WTC11 (cell line): ENCODE measurements around the gene ACCSL. TPM values are rescaled to one million over a fixed set of nuclear protein-coding genes. Genes with fewer than 3 reads are reported as not detected.

Source experiments
- ATAC-seq: fragments of 200-7000 bp; cut with Tn5 transposase; 2 replicates; pipeline ENCODE4 v1.10.0; 2021; ENCODE audit warnings: mild to moderate bottlenecking, moderate library complexity
- CTCF ChIA-PET: fragments of 300-600 bp; sonication (Branson Sonifier 250); formaldehyde crosslinking; loops from one replicate; lab custom pipeline; 2021; ENCODE audit warnings: antibody characterized with exemption; lab: Charles Lee
- POLR2A ChIA-PET: fragments of 350-600 bp; sonication (Branson Sonifier 250); formaldehyde crosslinking; loops from one replicate; lab custom pipeline; 2021; ENCODE audit warnings: antibody characterized with exemption; lab: Charles Lee
- DNase-seq: peaks from one replicate; pipeline ENCODE4 v3.0.0; 2021; ENCODE audit warnings: low spot score
- H3K27ac Mint-ChIP-seq: 2 replicates; pipeline ENCODE4 v1.8.0; 2021; ENCODE audit warnings: mixed read lengths
- H3K27me3 Mint-ChIP-seq: 2 replicates; pipeline ENCODE4 v1.8.0; 2021; ENCODE audit warnings: low read depth, mild to moderate bottlenecking, moderate library complexity, mixed read lengths
- H3K36me3 Mint-ChIP-seq: 2 replicates; pipeline ENCODE4 v1.8.0; 2021; ENCODE audit warnings: mixed read lengths
- H3K4me1 Mint-ChIP-seq: 2 replicates; pipeline ENCODE4 v1.8.0; 2022; ENCODE audit warnings: mixed read lengths
- H3K4me3 Mint-ChIP-seq: 2 replicates; pipeline ENCODE4 v1.8.0; 2021; ENCODE audit warnings: mild to moderate bottlenecking, moderate library complexity, mixed read lengths
- H3K9me3 Mint-ChIP-seq: 2 replicates; pipeline ENCODE4 v1.8.0; 2021; ENCODE audit warnings: mixed read lengths
- CBFB ChIP-seq: sonication (generic); formaldehyde crosslinking; IDR thresholded peaks from 2 replicates; pipeline ENCODE4 v1.8.1; 2022; ENCODE audit warnings: mild to moderate bottlenecking, low read depth, missing genetic modification reagents
- CREB1 ChIP-seq: sonication (generic); formaldehyde crosslinking; IDR thresholded peaks from 2 replicates; pipeline ENCODE4 v1.8.0; 2023; ENCODE audit warnings: mild to moderate bottlenecking, missing genetic modification reagents
- CREM ChIP-seq: sonication (generic); formaldehyde crosslinking; IDR thresholded peaks from 2 replicates; pipeline ENCODE4 v1.8.1; 2022; ENCODE audit warnings: mild to moderate bottlenecking, missing genetic modification reagents, moderate library complexity
- ESRRA ChIP-seq: sonication (generic); formaldehyde crosslinking; IDR thresholded peaks from 2 replicates; pipeline ENCODE4 v1.8.1; 2022; ENCODE audit warnings: mild to moderate bottlenecking, missing genetic modification reagents, borderline replicate concordance
- ETV6 ChIP-seq: sonication (generic); formaldehyde crosslinking; IDR thresholded peaks from 2 replicates; pipeline ENCODE4 v1.8.1; 2022; ENCODE audit warnings: mild to moderate bottlenecking, missing genetic modification reagents
- FOXP4 ChIP-seq: sonication (generic); formaldehyde crosslinking; IDR thresholded peaks from 2 replicates; pipeline ENCODE4 v1.8.0; 2022; ENCODE audit warnings: mild to moderate bottlenecking, missing genetic modification reagents
- GTF2I ChIP-seq: fragments of 250-450 bp; sonication (Bioruptor Pico); conservative IDR thresholded peaks from 2 replicates; pipeline ENCODE4 v1.4.0; 2021; ENCODE audit warnings: mild to moderate bottlenecking
- HMGA2 ChIP-seq: fragments of 250-450 bp; sonication (Bioruptor Pico); IDR thresholded peaks from 2 replicates; pipeline ENCODE4 v1.4.0; 2021; ENCODE audit warnings: mild to moderate bottlenecking, moderate library complexity
- HMGXB4 ChIP-seq: sonication (generic); formaldehyde crosslinking; IDR thresholded peaks from 2 replicates; pipeline ENCODE4 v1.8.1; 2023; ENCODE audit warnings: mild to moderate bottlenecking, moderate library complexity, missing genetic modification reagents
- PREB ChIP-seq: sonication (generic); formaldehyde crosslinking; IDR thresholded peaks from 2 replicates; pipeline ENCODE4 v1.8.1; 2022; ENCODE audit warnings: mild to moderate bottlenecking, missing genetic modification reagents, moderate library complexity, borderline replicate concordance
- SP1 ChIP-seq: sonication (generic); formaldehyde crosslinking; conservative IDR thresholded peaks from 2 replicates; pipeline ENCODE4 v1.8.1; 2022; ENCODE audit warnings: missing genetic modification reagents
- USF2 ChIP-seq: sonication (generic); formaldehyde crosslinking; IDR thresholded peaks from 2 replicates; pipeline ENCODE4 v1.8.1; 2023; ENCODE audit warnings: mild to moderate bottlenecking, missing genetic modification reagents, moderate library complexity
- ZNF121 ChIP-seq: sonication (generic); formaldehyde crosslinking; IDR thresholded peaks from 2 replicates; pipeline ENCODE4 v1.8.0; 2023; ENCODE audit warnings: missing genetic modification reagents
- ZNF219 ChIP-seq: sonication (generic); formaldehyde crosslinking; IDR thresholded peaks from 2 replicates; pipeline ENCODE4 v1.8.0; 2023; ENCODE audit warnings: missing genetic modification reagents, mild to moderate bottlenecking, borderline replicate concordance
- ZNF232 ChIP-seq: sonication (generic); formaldehyde crosslinking; IDR thresholded peaks from 2 replicates; pipeline ENCODE4 v1.8.0; 2022; ENCODE audit warnings: mild to moderate bottlenecking, missing genetic modification reagents
- ZNF317 ChIP-seq: sonication (generic); formaldehyde crosslinking; IDR thresholded peaks from 2 replicates; pipeline ENCODE4 v1.8.1; 2023; ENCODE audit warnings: low read depth, mild to moderate bottlenecking, moderate library complexity, missing genetic modification reagents, borderline replicate concordance
- ZNF416 ChIP-seq: fragments of 250-450 bp; sonication (Bioruptor Pico); IDR thresholded peaks from 2 replicates; pipeline ENCODE4 v1.9.0; 2021; ENCODE audit warnings: mild to moderate bottlenecking, inconsistent platforms
- ZNF423 ChIP-seq: fragments of 250-450 bp; sonication (Bioruptor Pico); IDR thresholded peaks from 2 replicates; pipeline ENCODE4 v2.1.2; 2022; ENCODE audit warnings: mild to moderate bottlenecking, moderate library complexity
- ZNF671 ChIP-seq: fragments of 250-450 bp; sonication (Bioruptor Pico); IDR thresholded peaks from 2 replicates; pipeline ENCODE4 v1.8.0; 2021; ENCODE audit warnings: mild to moderate bottlenecking
- total RNA-seq: library from RNA; stranded (reverse); gene quantifications from 3 replicates; pipeline ENCODE4 v1.2.3, GENCODE V29; 2021
- TF ChIP-seq, protein P1 (sequence below): sonication (generic); formaldehyde crosslinking; IDR thresholded peaks from 2 replicates; pipeline ENCODE4 v1.8.0; 2023; ENCODE audit warnings: missing genetic modification reagents
- TF ChIP-seq, protein P2 (sequence below): sonication (generic); formaldehyde crosslinking; IDR thresholded peaks from 2 replicates; pipeline ENCODE4 v1.8.1; 2023; ENCODE audit warnings: mild to moderate bottlenecking, missing genetic modification reagents, moderate library complexity

ACCSL gene
- total RNA-seq, 1 experiment from 2014 or later, result not detected

DNA sequence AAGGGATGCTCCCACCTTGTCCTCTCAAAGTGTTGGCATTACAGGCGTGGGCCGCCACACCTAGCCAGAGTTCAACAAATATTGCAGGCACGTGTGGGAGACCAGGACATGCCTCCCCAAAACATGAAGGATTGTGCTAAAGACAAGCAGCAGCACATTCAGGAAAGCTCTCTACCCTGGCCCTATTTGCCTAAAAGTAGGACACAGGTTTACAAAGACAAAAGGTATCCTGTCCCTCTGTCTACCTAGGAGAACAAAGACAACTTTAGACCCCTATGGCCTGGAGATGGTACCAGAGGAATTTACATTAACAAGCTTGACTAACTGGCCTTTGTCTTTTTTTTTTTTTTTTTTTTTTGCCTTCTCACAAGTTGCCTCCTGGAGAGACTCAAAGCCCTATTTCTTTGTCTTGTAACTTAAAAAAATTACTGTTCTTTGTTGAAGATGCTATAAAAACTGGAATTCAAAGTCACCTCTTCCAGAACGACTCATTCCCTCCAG is 17.4 kb downstream of the ACCSL start:
- no peaks in the 10 kb centered on the region for H3K36me3 Mint-ChIP-seq
- peak overlapping the region; percentile 76 for H3K4me3 Mint-ChIP-seq
- DNase-seq (no peak), ATAC-seq (peak; percentile 49)
- H3K27ac Mint-ChIP-seq, result peak overlapping the region; percentile 82; the same call in 1 of the 2 replicates
- H3K4me1 Mint-ChIP-seq, result peaks cover 33% of the 10 kb centered on the region
- H3K9me3 Mint-ChIP-seq, result no peaks in the 10 kb centered on the region
- POLR2A ChIA-PET, result interaction anchor here (0.6 kb wide), 2 partner anchors 77 to 536 kb away, joined by 4 to 7 read pairs; no protein-coding TSS in a partner anchor
- CTCF ChIA-PET, result interaction anchor here (0.6 to 3.0 kb wide), 6 partner anchors 30 to 432 kb away, joined by 3 to 13 read pairs (median 6); partner anchors contain the start of gene EXT2
- TF ChIP-seq GTF2I (CRISPR knock-in tag) (no peak), ZNF121 (CRISPR knock-in tag) (peak; percentile 17; the same call in 1 of the 2 replicates)
- H3K27me3 Mint-ChIP-seq, result peaks cover 10% of the 10 kb centered on the region

DNA sequence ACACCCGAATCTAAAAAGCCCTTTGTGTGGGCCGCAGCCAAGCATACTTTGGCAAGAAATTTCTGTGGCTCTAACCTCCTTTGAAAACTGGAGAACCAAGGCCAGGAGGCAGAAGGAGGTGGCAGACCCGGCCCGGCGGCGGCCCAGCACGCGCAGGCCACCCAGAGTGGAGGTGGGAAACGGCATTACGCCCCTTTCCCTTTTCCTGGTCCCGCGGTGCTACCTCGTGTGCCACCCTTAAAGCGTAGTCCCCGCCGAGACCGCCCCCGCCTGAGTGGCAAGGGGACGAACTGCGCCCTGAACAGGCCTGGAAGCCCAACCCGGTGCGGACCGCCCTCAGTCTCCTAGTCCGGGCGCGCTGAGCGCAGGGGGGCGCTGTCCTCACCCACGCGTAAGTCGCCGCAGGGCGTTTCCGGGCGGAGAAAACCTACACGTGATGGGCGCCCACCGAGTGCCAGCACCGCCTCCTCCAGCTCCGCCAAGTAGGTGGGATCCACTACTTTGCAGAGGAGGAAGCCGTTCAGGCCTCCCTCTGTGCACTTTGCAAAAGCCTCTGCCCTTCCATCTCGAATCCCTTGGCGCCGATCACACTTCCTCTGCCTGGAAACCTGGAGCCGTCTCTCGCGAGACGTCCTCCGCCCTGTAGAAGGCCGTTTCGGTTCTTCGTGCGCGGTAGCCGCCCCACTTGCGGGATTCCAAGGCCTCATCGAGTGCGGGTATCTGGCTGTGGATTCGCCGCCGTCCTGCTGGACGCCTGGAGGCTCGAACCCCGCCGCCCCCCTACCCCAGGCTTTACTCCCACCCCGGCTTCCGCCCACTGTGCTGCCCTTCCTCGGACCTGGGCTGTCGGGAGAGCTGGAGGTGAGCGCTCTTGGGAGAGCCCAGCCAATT is 18.3 kb downstream of the ACCSL start, which contains the start of gene ACCS:
Gene ACCS (plus strand): TSS at position 430 of the 891 bp plus-strand sequence. CDS start 1,358 bp downstream, outside the sequence.
- peak; percentile 87 for ATAC-seq
- POLR2A ChIA-PET, result interaction anchor here (0.5 to 0.6 kb wide), 2 partner anchors 8 to 273 kb away, joined by 3 to 4 read pairs; no protein-coding TSS in a partner anchor
- peak within 1 kb of the TSS; percentile 82 for H3K27ac Mint-ChIP-seq
- TF ChIP-seq ZNF232 (CRISPR knock-in tag) (no peak), ETV6 (CRISPR knock-in tag) (peak; percentile 64; the same call in 1 of the 2 replicates), HMGXB4 (CRISPR knock-in tag) (peak; percentile 96), ZNF671 (CRISPR knock-in tag) (no peak; the same call in 1 of the 2 replicates), USF2 (peak; percentile 91), ESRRA (CRISPR knock-in tag) (no peak), SP1 (CRISPR knock-in tag) (peak; percentile 78), CBFB (CRISPR knock-in tag) (no peak), FOXP4 (peak; percentile 43; the same call in 1 of the 2 replicates), ZNF416 (no peak), ZNF219 (CRISPR knock-in tag) (no peak), ZNF317 (CRISPR knock-in tag) (no peak), HMGA2 (no peak), CREB1 (CRISPR knock-in tag) (no peak), ZNF423 (CRISPR knock-in tag) (peak; percentile 88), PREB (CRISPR knock-in tag) (no peak), CREM (CRISPR knock-in tag) (peak; percentile 72; the same call in 1 of the 2 replicates)
- TF ChIP-seq, protein P1, sequence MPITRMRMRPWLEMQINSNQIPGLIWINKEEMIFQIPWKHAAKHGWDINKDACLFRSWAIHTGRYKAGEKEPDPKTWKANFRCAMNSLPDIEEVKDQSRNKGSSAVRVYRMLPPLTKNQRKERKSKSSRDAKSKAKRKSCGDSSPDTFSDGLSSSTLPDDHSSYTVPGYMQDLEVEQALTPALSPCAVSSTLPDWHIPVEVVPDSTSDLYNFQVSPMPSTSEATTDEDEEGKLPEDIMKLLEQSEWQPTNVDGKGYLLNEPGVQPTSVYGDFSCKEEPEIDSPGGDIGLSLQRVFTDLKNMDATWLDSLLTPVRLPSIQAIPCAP, result no peak
- TF ChIP-seq, protein P2, sequence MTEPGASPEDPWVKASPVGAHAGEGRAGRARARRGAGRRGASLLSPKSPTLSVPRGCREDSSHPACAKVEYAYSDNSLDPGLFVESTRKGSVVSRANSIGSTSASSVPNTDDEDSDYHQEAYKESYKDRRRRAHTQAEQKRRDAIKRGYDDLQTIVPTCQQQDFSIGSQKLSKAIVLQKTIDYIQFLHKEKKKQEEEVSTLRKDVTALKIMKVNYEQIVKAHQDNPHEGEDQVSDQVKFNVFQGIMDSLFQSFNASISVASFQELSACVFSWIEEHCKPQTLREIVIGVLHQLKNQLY, result no peak

More for the DNA sequence above, 18.3 kb downstream of the ACCSL start, which contains the start of gene ACCS:
- Mint-ChIP-seq H3K36me3 (no peaks in the 10 kb centered on the region), H3K9me3 (no peaks in the 10 kb centered on the region), H3K4me3 (peak within 1 kb of the TSS; percentile 76), H3K27me3 (peaks cover 10% of the 10 kb centered on the region), H3K4me1 (peaks cover 33% of the 10 kb centered on the region)
- CTCF ChIA-PET, result interaction anchor here (0.7 to 3.0 kb wide), 11 partner anchors 11 to 176 kb away, joined by 3 to 13 read pairs (median 4); partner anchors contain the start of gene EXT2
- peak; percentile 88 for DNase-seq
